GM23248 (cell line): Measurements from ENCODE around the gene RNF213.

Experiments used
- EZH2 ChIP-seq: fragments of 200-600 bp; sonication (generic); IDR thresholded peaks from 2 replicates; pipeline ENCODE4 v1.6.1; 2018; ENCODE audit warnings: antibody characterized with exemption, mild to moderate bottlenecking; ENCODE audit not compliant: insufficient read depth, poor library complexity, severe bottlenecking
- EZH2phosphoT487 ChIP-seq: fragments of 200-600 bp; sonication (generic); IDR thresholded peaks from 2 replicates; pipeline ENCODE4 v1.6.1; 2018; ENCODE audit warnings: antibody characterized with exemption, moderate library complexity, mild to moderate bottlenecking, low read depth; ENCODE audit not compliant: insufficient read depth

DNA sequence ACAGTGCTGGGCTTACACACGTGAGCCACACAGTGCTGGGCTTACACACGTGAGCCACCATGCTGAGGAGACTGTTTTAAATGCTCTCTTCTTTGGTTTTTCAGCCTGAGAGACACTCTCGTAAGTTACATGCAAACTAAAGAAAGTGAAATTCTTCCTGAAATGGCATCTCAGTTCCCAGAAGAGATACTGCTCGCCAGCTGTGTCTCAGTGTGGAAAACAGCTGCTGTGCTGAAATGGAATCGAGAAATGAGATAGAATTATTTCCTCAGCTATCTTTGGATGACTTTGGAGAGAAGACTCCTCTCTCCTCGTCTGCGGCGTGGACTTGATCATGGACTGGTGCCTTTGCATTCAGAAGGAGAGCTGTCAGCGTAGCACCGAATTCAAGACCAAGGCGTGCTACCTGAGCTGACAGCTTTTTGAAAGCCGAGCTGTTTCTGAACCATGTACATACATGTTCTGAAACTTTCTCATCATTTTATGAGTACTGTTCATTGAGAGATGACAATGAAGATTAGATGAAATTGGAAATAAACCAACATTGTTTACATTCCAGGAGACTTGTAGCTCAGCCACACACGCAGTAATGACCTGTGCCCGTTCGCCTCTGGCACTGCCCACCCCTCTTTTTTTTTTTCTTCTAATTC, 132.7 kb downstream of the RNF213 start:
- TF ChIP-seq EZH2phosphoT487 (no peak), EZH2 (no peak)
